Activated B cell treated with CpG ODN at 0.5 μM for 24 hours (primary cell): ENCODE measurements around the gene HSPA1B. TPM values are rescaled to one million over a fixed set of nuclear protein-coding genes. Genes with fewer than 3 reads are reported as not detected.
A peak's percentile ranks its signal among the peaks of the same experiment; 100 is the strongest.
"Not testable (repeated sequence)": the region's sequence is repeated elsewhere in the genome, so short reads cannot be mapped to it uniquely, and the experiment has no call there.

Source experiments
- ATAC-seq: fragments of 200-7000 bp; cut with Tn5 transposase; one replicate; pipeline ENCODE4 v1.10.0; 2021; ENCODE audit warnings: low read depth, mild to moderate bottlenecking, moderate library complexity
- CTCF ChIA-PET: fragments of 350-600 bp; sonication (Branson Sonifier 250); formaldehyde crosslinking; loops from one replicate; lab custom pipeline; 2021; ENCODE audit warnings: antibody characterized with exemption; lab: Charles Lee
- POLR2A ChIA-PET: fragments of 350-600 bp; sonication (Branson Sonifier 250); formaldehyde crosslinking; loops from one replicate; lab custom pipeline; 2021; ENCODE audit warnings: antibody characterized with exemption; lab: Charles Lee
- DNase-seq: peaks from one replicate; pipeline ENCODE4 v3.0.0; 2022
- H3K27ac Mint-ChIP-seq: one replicate; pipeline ENCODE4 v1.8.0; 2020; ENCODE audit warnings: mixed read lengths
- H3K27me3 Mint-ChIP-seq: one replicate; pipeline ENCODE4 v1.8.0; 2021; ENCODE audit warnings: mixed read lengths
- H3K36me3 Mint-ChIP-seq: one replicate; pipeline ENCODE4 v1.8.0; 2021; ENCODE audit warnings: low read depth, mixed read lengths
- H3K4me1 Mint-ChIP-seq: one replicate; pipeline ENCODE4 v1.8.0; 2021; ENCODE audit warnings: mixed read lengths
- H3K4me3 Mint-ChIP-seq: one replicate; pipeline ENCODE4 v1.8.0; 2020; ENCODE audit warnings: mild to moderate bottlenecking, mixed read lengths
- H3K9me3 Mint-ChIP-seq: one replicate; pipeline ENCODE4 v1.8.0; 2020; ENCODE audit warnings: mixed read lengths
- CTCF ChIP-seq: fragments of 200-600 bp; IDR thresholded peaks from one replicate; pipeline ENCODE4 v1.8.0; 2022; ENCODE audit warnings: antibody characterized with exemption, mild to moderate bottlenecking
- intact Hi-C: fragments of 100-400 bp; cut with micrococcal nuclease; formaldehyde crosslinking; loops from one replicate; pipeline ENCODE4 v1.15.1; 2024
- total RNA-seq: library from RNA; stranded (reverse); gene quantifications from 2 replicates; pipeline ENCODE4 v1.2.3, GENCODE V29; 2022

Gene HSPA1B
- total RNA-seq, 1 donor from 2014 or later: 30.4 TPM

- H3K4me1 Mint-ChIP-seq: peaks cover 30% of the 10 kb centered on the region
- H3K9me3 Mint-ChIP-seq: no peaks in the 10 kb centered on the region
- intact Hi-C loops: loop anchor here (2.0 kb wide), 3 partner anchors 16 to 86 kb away; partner anchors contain the start of gene DDAH2
- peaks cover 8% of the 10 kb centered on the region for H3K36me3 Mint-ChIP-seq
- peak within 1 kb of the TSS; percentile 90 for H3K27ac Mint-ChIP-seq
- ATAC-seq: peak; percentile 49
- TF ChIP-seq CTCF: no peak
- CTCF ChIA-PET: interaction anchor here (0.6 to 2.0 kb wide), 8 partner anchors 8 to 204 kb away, joined by 3 to 10 read pairs (median 4); partner anchors contain the start of genes LSM2 and VARS1
- no peaks in the 10 kb centered on the region for H3K27me3 Mint-ChIP-seq
- H3K4me3 Mint-ChIP-seq: peak within 1 kb of the TSS; percentile 91
- DNase-seq: peak; percentile 59
- POLR2A ChIA-PET: interaction anchor here (0.6 to 3.3 kb wide), 30 partner anchors 9 to 274 kb away, joined by 3 to 42 read pairs (median 8); partner anchors contain the start of genes ABHD16A, BAG6, CLIC1 and DDAH2
Measured at GRCh38 chr6:31815025-31815838, 12.3 kb upstream of the HSPA1B start, which contains the start of the genes HSPA1A and HSPA1L. HSPA1A (plus strand) TSS chr6:31815543; CDS start chr6:31815757, 214 bp downstream. HSPA1L (minus strand) TSS chr6:31815283; CDS start chr6:31811972, 3,311 bp downstream.

GRCh38 chr6:31817133-31817928 lies 10.2 kb upstream of the HSPA1B start:
- Mint-ChIP-seq H3K27ac (peak overlapping the region; percentile 46), H3K4me1 (peaks cover 40% of the 10 kb centered on the region), H3K4me3 (peak overlapping the region; percentile 52)
- H3K27me3 Mint-ChIP-seq, H3K36me3 Mint-ChIP-seq, intact Hi-C loops, H3K9me3 Mint-ChIP-seq, ATAC-seq, CTCF ChIA-PET, DNase-seq: not testable (repeated sequence)
- POLR2A ChIA-PET: interaction anchor here (1.0 to 1.5 kb wide), 6 partner anchors 10 to 114 kb away, joined by 3 to 7 read pairs (median 4); partner anchors contain the start of genes ABHD16A, DDAH2, HSPA1B and LSM2

- peaks cover 41% of the 10 kb centered on the region for H3K4me1 Mint-ChIP-seq
- intact Hi-C loops, H3K36me3 Mint-ChIP-seq, CTCF ChIA-PET, ATAC-seq, DNase-seq, H3K9me3 Mint-ChIP-seq, H3K27me3 Mint-ChIP-seq: not testable (repeated sequence)
- peak overlapping the region; percentile 46 for H3K27ac Mint-ChIP-seq
- H3K4me3 Mint-ChIP-seq: peak overlapping the region; percentile 52
- POLR2A ChIA-PET: interaction anchor here (1.0 to 1.5 kb wide), 6 partner anchors 9 to 115 kb away, joined by 3 to 7 read pairs (median 4); partner anchors contain the start of genes ABHD16A, DDAH2, HSPA1B and LSM2
Measured at GRCh38 chr6:31817929-31818511, 9.5 kb upstream of the HSPA1B start.

- peaks cover 31% of the 10 kb centered on the region for H3K4me1 Mint-ChIP-seq
Measured at GRCh38 chr6:31819871-31820299, 7.7 kb upstream of the HSPA1B start.

GRCh38 chr6:31820399-31820798 lies 7.1 kb upstream of the HSPA1B start:
- CTCF ChIA-PET, H3K4me3 Mint-ChIP-seq, H3K27ac Mint-ChIP-seq, H3K36me3 Mint-ChIP-seq, ATAC-seq, intact Hi-C loops, DNase-seq, H3K27me3 Mint-ChIP-seq, H3K9me3 Mint-ChIP-seq: not testable (repeated sequence)
- POLR2A ChIA-PET: interaction anchor here (0.6 to 1.6 kb wide), 3 partner anchors 14 to 97 kb away, joined by 3 to 8 read pairs (median 4); partner anchors contain the start of genes LSM2 and MPIG6B
- peaks cover 35% of the 10 kb centered on the region for H3K4me1 Mint-ChIP-seq

More at GRCh38 chr6:31819871-31820299, 7.7 kb upstream of the HSPA1B start:
- H3K9me3 Mint-ChIP-seq: no peaks in the 10 kb centered on the region
- ChIA-PET POLR2A (interaction anchor here (0.6 to 1.0 kb wide), 2 partner anchors 13 to 97 kb away, joined by 3 to 8 read pairs; partner anchors contain the start of genes LSM2 and MPIG6B), CTCF (interaction anchor here (0.6 kb wide), 1 partner anchor 84 kb away, joined by 3 read pairs; no protein-coding TSS in a partner anchor)
- peak overlapping the region; percentile 29 for H3K4me3 Mint-ChIP-seq
- no peak for TF ChIP-seq CTCF
- DNase-seq (no peak), ATAC-seq (no peak)
- intact Hi-C loops: no loop called here
- H3K27ac Mint-ChIP-seq: peak overlapping the region; percentile 50
- H3K36me3 Mint-ChIP-seq: peaks cover 1% of the 10 kb centered on the region
- H3K27me3 Mint-ChIP-seq: no peaks in the 10 kb centered on the region
